ENCODE measurements around the gene ADPRH. TPM values are rescaled to one million over a fixed set of nuclear protein-coding genes. Genes with fewer than 3 reads are reported as not detected.

The ADPRH gene
- total and polyA plus RNA-seq, 8 donors: 0.89 to 21.4 (median 2.5) TPM; not detected in 1

DNA sequence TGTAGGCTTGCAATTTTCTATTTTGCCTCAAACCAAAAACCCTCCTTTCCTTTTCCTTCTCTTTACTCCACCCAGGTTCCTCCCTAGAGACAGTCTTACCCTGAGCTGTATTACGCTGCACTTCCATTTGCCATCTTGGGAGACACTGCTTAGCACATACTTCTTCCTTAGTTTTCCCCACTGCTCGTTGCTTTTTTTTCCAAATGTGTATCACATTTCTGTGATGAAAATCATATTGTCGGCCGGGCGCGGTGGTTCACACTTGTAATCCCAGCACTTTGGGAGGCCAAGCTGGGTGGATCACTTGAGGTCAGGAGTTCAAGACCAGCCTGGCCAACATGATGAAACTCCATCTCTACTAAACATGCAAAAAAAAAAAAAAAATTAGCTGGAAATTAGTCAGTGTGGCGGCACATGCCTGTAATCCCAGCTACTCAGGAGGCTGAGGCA, 51.6 kb downstream of the ADPRH start:
- H3K27ac ChIP-seq: peak overlapping the region in 3 of 5 donors; percentile 53 to 73 (median 66)
- 83 to 90% (median 86%) methylated on average over 7 of the region's 7 CpGs for WGBS, 5 donors
- H3K36me3 ChIP-seq: no peaks in the 10 kb centered on the region
- no peaks in the 10 kb centered on the region for H3K9me3 ChIP-seq
- intact Hi-C loops (cut with DNase I; ENCODE audit: low total_unique reads): no loop called here
- no peak overlapping the region for H3K4me3 ChIP-seq
- no peaks in the 10 kb centered on the region for H3K27me3 ChIP-seq
- DNase-seq: no peak
- peaks cover 0 to 18% (median 9%) of the 10 kb centered on the region in 4 donors for H3K4me1 ChIP-seq
- TF ChIP-seq POLR2A (IDR thresholded peaks at IDR 0.05) (no peak), EP300 (IDR thresholded peaks at IDR 0.05) (no peak), POLR2AphosphoS5 (IDR thresholded peaks at IDR 0.05) (no peak)
- TF ChIP-seq, protein P1, sequence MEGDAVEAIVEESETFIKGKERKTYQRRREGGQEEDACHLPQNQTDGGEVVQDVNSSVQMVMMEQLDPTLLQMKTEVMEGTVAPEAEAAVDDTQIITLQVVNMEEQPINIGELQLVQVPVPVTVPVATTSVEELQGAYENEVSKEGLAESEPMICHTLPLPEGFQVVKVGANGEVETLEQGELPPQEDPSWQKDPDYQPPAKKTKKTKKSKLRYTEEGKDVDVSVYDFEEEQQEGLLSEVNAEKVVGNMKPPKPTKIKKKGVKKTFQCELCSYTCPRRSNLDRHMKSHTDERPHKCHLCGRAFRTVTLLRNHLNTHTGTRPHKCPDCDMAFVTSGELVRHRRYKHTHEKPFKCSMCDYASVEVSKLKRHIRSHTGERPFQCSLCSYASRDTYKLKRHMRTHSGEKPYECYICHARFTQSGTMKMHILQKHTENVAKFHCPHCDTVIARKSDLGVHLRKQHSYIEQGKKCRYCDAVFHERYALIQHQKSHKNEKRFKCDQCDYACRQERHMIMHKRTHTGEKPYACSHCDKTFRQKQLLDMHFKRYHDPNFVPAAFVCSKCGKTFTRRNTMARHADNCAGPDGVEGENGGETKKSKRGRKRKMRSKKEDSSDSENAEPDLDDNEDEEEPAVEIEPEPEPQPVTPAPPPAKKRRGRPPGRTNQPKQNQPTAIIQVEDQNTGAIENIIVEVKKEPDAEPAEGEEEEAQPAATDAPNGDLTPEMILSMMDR (IDR thresholded peaks at IDR 0.05): no peak

DNA sequence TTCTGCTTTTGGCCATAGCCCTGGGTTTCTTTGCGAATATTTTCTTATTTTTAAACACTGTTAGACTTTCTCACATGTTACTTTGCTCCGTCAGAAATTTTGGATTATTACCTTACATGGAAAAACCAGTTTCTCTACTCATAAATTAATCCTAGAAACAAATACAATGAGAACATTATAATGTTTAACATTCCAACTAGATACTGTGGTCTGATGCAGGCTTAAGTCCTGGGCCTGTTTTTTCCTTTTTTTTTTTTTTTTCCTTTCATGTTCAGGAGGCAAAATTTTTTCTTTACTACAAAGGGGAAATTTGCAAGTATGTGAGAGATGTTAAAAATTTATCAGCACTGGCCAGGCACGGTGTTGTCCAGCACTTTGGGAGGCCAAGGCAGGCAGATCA, 52.2 kb downstream of the ADPRH start:
- TF ChIP-seq, protein P1 (IDR thresholded peaks at IDR 0.05): no peak
- TF ChIP-seq POLR2AphosphoS5 (IDR thresholded peaks at IDR 0.05) (no peak), POLR2A (IDR thresholded peaks at IDR 0.05) (no peak), EP300 (IDR thresholded peaks at IDR 0.05) (no peak)
- Histone ChIP-seq H3K4me3 (no peak overlapping the region), H3K27ac (peak overlapping the region in 2 of 5 donors; percentile 66 to 73), H3K36me3 (no peaks in the 10 kb centered on the region), H3K4me1 (peaks cover 0 to 18% (median 9%) of the 10 kb centered on the region in 4 donors), H3K27me3 (no peaks in the 10 kb centered on the region), H3K9me3 (no peaks in the 10 kb centered on the region)
- no peak for DNase-seq
- intact Hi-C loops (cut with DNase I; ENCODE audit: low total_unique reads): no loop called here
- WGBS, 5 donors: 40 to 56% (median 50%) methylated on average over 3 of the region's 3 CpGs

GRCh38 chr3:119632216-119632615, 52.9 kb downstream of the ADPRH start:
- no peaks in the 10 kb centered on the region for H3K9me3 ChIP-seq
- no peak for DNase-seq
- intact Hi-C loops (cut with DNase I; ENCODE audit: low total_unique reads): no loop called here
- H3K27ac ChIP-seq: peak overlapping the region in 1 of 5 donors; percentile 73
- H3K4me3 ChIP-seq: no peak overlapping the region
- H3K36me3 ChIP-seq: no peaks in the 10 kb centered on the region
- no peak for TF ChIP-seq POLR2A (IDR thresholded peaks at IDR 0.05)
- H3K27me3 ChIP-seq: no peaks in the 10 kb centered on the region
- H3K4me1 ChIP-seq: peaks cover 0 to 19% (median 9%) of the 10 kb centered on the region in 4 donors
- WGBS, 5 donors: 80 to 91% (median 84%) methylated on average over 4 of the region's 4 CpGs

GRCh38 chr3:119632829-119633228, 53.5 kb downstream of the ADPRH start:
- no peak overlapping the region for H3K27ac ChIP-seq
- no peaks in the 10 kb centered on the region for H3K27me3 ChIP-seq
- no peak for DNase-seq
- intact Hi-C loops (cut with DNase I; ENCODE audit: low total_unique reads): no loop called here
- no peak for TF ChIP-seq EP300 (IDR thresholded peaks at IDR 0.05)
- TF ChIP-seq POLR2AphosphoS5 (IDR thresholded peaks at IDR 0.05): no peak
- no peak for TF ChIP-seq POLR2A (IDR thresholded peaks at IDR 0.05)
- TF ChIP-seq, protein P1 (IDR thresholded peaks at IDR 0.05): no peak
- peaks cover 0 to 25% (median 9%) of the 10 kb centered on the region in 4 donors for H3K4me1 ChIP-seq
- no peak overlapping the region for H3K4me3 ChIP-seq
- no peaks in the 10 kb centered on the region for H3K9me3 ChIP-seq
- no peaks in the 10 kb centered on the region for H3K36me3 ChIP-seq
- WGBS, 5 donors: 71 to 88% (median 79%) methylated on average over 4 of the region's 4 CpGs

DNA sequence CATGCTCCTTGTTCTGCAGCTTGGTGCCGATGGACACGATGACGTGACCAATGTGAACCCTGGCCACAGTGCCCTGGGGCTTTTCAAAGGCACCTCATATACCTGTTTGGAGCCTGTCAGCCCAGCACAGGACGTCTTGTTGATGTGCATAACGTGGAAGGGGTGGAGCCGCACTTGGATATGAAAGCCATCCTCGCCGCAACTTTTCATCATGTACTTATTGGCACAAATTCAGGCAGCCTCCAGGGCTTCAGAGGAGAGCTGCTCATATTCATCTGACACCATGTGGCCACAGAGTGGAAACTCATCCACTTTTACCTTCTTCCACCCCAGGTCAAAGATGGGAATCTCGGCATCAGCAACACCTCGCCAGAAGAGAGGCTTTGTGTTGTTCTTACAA, 56.4 kb downstream of the ADPRH start:
- DNase-seq: no peak
- no peaks in the 10 kb centered on the region for H3K36me3 ChIP-seq
- H3K4me3 ChIP-seq: no peak overlapping the region
- H3K9me3 ChIP-seq: no peaks in the 10 kb centered on the region
- intact Hi-C loops (cut with DNase I; ENCODE audit: low total_unique reads): no loop called here
- TF ChIP-seq, protein P1 (IDR thresholded peaks at IDR 0.05): no peak
- no peak for TF ChIP-seq EP300 (IDR thresholded peaks at IDR 0.05)
- TF ChIP-seq POLR2AphosphoS5 (IDR thresholded peaks at IDR 0.05): no peak
- no peak for TF ChIP-seq POLR2A (IDR thresholded peaks at IDR 0.05)
- peak overlapping the region in 3 of 5 donors; percentile 15 to 84 (median 80) for H3K27ac ChIP-seq
- H3K4me1 ChIP-seq: peaks cover 0 to 17% (median 5%) of the 10 kb centered on the region in 4 donors
- H3K27me3 ChIP-seq: no peaks in the 10 kb centered on the region
- WGBS, 5 donors: 88 to 95% (median 92%) methylated on average over 9 to 10 of the region's 10 CpGs
